Measurements from ENCODE around the gene KRTAP12-3. TPM values are rescaled to one million over a fixed set of nuclear protein-coding genes. Genes with fewer than 3 reads are reported as not detected.
"Not testable (repeated sequence)": the region's sequence is repeated elsewhere in the genome, so short reads cannot be mapped to it uniquely, and the experiment has no call there.

Gene KRTAP12-3
- total RNA-seq, 1 donor from 2014 or later: not detected

DNA sequence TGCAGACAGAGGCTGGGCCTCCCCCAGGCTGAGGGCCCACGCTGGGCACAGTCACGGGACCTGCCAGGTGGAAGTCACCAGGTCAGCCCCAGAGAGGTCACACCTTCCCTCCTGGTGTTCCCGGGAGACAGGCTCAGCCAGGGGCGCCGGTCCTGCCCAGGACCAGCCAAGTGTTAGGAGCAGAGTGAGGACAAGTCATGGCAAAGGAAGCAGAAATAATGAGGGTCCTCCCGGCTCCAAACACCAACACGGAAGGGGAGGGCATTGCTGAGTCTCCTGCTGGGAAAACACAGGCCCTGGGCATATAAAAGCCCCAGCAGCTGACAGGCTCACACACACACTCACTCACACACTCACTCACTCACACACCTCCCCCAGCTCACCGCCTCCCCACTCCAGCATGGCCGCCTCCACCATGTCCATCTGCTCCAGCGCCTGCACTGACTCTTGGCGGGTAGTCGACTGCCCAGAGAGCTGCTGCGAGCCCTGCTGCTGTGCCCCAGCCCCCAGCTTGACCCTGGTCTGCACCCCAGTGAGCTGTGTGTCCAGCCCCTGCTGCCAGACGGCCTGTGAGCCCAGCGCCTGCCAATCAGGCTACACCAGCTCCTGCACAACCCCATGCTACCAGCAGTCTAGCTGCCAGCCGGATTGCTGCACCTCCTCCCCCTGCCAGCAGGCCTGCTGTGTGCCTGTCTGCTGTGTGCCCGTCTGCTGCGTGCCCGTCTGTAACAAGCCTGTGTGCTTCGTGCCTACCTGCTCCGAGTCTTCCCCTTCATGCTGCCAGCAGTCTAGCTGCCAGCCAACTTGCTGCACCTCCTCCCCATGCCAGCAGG is 20.5 kb upstream of the KRTAP12-3 start, which contains the start of gene KRTAP10-10:
KRTAP10-10 (plus strand) TSS at position 339 of the 833 bp plus-strand sequence; CDS start at position 401, 62 bp downstream.
- no peak within 1 kb of the TSS for H3K9ac ChIP-seq
- no peaks in the 10 kb centered on the region for H3K36me3 Mint-ChIP-seq
- no peak within 1 kb of the TSS for H3K4me3 ChIP-seq
- peaks cover 11% of the 10 kb centered on the region for H3K4me1 Mint-ChIP-seq
- no peak for DNase-seq (ENCODE audit: low spot score)
- H4K20me1 ChIP-seq (ENCODE audit: low read depth): no peaks in the 10 kb centered on the region
- peak within 1 kb of the TSS; percentile 51 for H3K27ac Mint-ChIP-seq
- no peak within 1 kb of the TSS for H3K4me3 Mint-ChIP-seq
- TF ChIP-seq EZH2 (IDR thresholded peaks at IDR 0.05) (no peak), CTCF (IDR thresholded peaks at IDR 0.05) (no peak), EZH2phosphoT487 (IDR thresholded peaks at IDR 0.05) (no peak)
- no peaks in the 10 kb centered on the region for H3F3A ChIP-seq (ENCODE audit: low read depth)
- H3K4me1 ChIP-seq: peaks cover 7% of the 10 kb centered on the region
- H2AFZ ChIP-seq (replicated peaks): no peak within 1 kb of the TSS
- no peaks in the 10 kb centered on the region for H3K79me2 ChIP-seq (ENCODE audit: low read depth)
- H3K9me3 ChIP-seq (ENCODE audit: low read depth): peaks cover 5% of the 10 kb centered on the region
- H3K27me3 ChIP-seq: no peaks in the 10 kb centered on the region
- no peak within 1 kb of the TSS for H3K4me2 ChIP-seq
- no peaks in the 10 kb centered on the region for H3K36me3 ChIP-seq
- peaks cover 14% of the 10 kb centered on the region for H3K9me3 Mint-ChIP-seq
- H3K27ac ChIP-seq: no peak within 1 kb of the TSS
- H3K27me3 Mint-ChIP-seq (ENCODE audit: insufficient read depth, low read depth): peaks cover 14% of the 10 kb centered on the region

DNA sequence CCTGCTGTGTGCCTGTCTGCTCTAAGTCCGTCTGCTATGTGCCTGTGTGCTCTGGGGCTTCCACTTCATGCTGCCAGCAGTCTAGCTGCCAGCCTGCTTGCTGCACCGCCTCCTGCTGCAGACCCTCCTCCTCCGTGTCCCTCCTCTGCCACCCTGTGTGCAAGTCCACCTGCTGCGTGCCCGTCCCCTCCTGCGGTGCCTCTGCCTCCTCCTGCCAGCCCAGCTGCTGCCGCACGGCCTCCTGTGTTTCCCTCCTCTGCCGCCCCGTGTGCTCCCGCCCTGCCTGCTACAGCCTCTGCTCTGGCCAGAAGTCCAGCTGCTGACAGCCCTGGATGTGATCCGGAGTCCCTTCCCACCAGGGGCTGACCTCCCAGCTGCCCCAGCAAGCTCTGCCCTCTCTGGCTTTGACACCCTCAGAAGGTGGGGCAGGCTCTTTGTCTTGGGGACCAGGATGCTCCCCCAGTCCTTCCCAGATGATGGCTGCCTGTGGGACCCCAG is 19.8 kb upstream of the KRTAP12-3 start:
- H3K79me2 ChIP-seq (ENCODE audit: low read depth); H3K9me3 ChIP-seq (ENCODE audit: low read depth); H3K9ac ChIP-seq; H3K4me3 ChIP-seq; H3K36me3 ChIP-seq; H4K20me1 ChIP-seq (ENCODE audit: low read depth); DNase-seq (ENCODE audit: low spot score); H3K36me3 Mint-ChIP-seq; H3F3A ChIP-seq (ENCODE audit: low read depth); H3K27me3 ChIP-seq; H2AFZ ChIP-seq (replicated peaks); H3K4me2 ChIP-seq; H3K4me3 Mint-ChIP-seq; H3K4me1 ChIP-seq; H3K27ac ChIP-seq: not testable (repeated sequence)
- H3K9me3 Mint-ChIP-seq: peaks cover 13% of the 10 kb centered on the region
- peaks cover 14% of the 10 kb centered on the region for H3K27me3 Mint-ChIP-seq (ENCODE audit: insufficient read depth, low read depth)
- peaks cover 11% of the 10 kb centered on the region for H3K4me1 Mint-ChIP-seq
- peak overlapping the region; percentile 25 for H3K27ac Mint-ChIP-seq

DNA sequence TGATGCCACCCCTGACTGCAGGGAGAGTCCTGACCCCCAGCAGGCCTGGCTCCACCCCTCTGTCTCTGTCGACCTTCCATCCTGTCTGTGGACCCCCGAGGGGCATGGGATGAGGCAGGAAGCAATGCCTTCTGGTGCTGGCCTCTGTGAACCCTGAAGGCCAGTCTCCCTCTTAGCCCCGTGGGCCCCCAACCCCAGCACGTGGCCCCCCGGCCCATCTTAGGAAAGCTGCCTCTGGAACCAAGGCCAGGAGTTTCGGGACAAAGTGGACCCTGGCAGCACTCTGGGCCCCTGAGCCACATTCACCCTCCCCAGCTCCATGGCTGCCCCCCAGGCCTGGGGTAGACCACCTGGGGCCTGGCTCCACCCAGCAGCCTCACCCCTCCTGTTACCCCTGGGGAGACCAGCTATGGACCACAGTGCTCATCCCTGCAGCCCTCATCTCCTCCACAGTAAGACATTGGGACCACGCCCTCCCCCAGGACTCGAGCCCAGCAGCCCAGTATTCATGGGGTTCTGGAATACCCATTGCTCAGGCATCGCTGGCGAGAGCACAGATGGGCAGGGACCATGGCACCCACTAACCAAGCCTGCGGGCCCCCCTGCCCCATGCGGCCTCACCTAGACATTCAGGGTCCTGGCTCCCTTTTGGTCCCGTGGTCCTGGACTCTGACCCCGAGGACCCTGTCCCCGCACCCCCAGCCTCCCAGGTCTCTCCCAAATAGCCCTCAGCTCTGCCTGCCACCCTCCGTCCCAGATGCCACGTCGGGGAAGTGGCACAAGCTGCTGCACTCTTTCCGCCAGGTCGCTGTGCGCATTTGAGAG is 19.0 kb upstream of the KRTAP12-3 start:
- H3K27ac ChIP-seq; H3K79me2 ChIP-seq (ENCODE audit: low read depth); DNase-seq (ENCODE audit: low spot score); H3K4me2 ChIP-seq; H3K27me3 ChIP-seq; H3K4me3 Mint-ChIP-seq; H3K4me1 ChIP-seq; H3K4me3 ChIP-seq; H3K27ac Mint-ChIP-seq; H4K20me1 ChIP-seq (ENCODE audit: low read depth); H3F3A ChIP-seq (ENCODE audit: low read depth); H2AFZ ChIP-seq (replicated peaks); H3K9ac ChIP-seq; H3K36me3 Mint-ChIP-seq; H3K36me3 ChIP-seq; H3K9me3 ChIP-seq (ENCODE audit: low read depth): not testable (repeated sequence)
- peaks cover 13% of the 10 kb centered on the region for H3K4me1 Mint-ChIP-seq
- peaks cover 13% of the 10 kb centered on the region for H3K9me3 Mint-ChIP-seq
- H3K27me3 Mint-ChIP-seq (ENCODE audit: insufficient read depth, low read depth): peaks cover 14% of the 10 kb centered on the region

DNA sequence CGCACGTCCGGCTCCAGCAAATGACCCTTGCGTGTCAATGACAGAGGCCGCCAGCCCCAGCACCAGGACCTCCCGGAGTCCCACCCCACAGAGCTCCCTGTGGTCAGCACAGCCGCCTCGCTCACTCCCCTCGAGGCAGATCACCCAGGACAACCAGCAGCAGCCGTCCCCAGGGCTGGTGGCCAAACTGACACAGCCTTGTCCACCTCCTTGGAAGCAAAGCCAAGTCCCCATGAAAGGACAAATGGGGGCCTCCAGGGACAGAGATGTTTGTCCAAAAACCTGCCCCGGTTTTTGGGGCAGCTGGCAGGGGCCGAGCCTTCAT is 18.4 kb upstream of the KRTAP12-3 start:
- Histone ChIP-seq H3K4me2 (no peak overlapping the region), H3K4me3 (no peak overlapping the region), H3K27me3 (no peaks in the 10 kb centered on the region), H3K36me3 (no peaks in the 10 kb centered on the region), H3K9ac (no peak overlapping the region), H3K27ac (no peak overlapping the region), H3K4me1 (peaks cover 11% of the 10 kb centered on the region), H3K79me2 (ENCODE audit: low read depth) (no peaks in the 10 kb centered on the region), H3K9me3 (ENCODE audit: low read depth) (peaks cover under 1% of the 10 kb centered on the region), H2AFZ (replicated peaks) (no peak overlapping the region), H4K20me1 (ENCODE audit: low read depth) (no peaks in the 10 kb centered on the region), H3F3A (ENCODE audit: low read depth) (peaks cover 8% of the 10 kb centered on the region)
- no peak for TF ChIP-seq EZH2 (IDR thresholded peaks at IDR 0.05)
- no peak for TF ChIP-seq EZH2phosphoT487 (IDR thresholded peaks at IDR 0.05)
- no peak for TF ChIP-seq CTCF (IDR thresholded peaks at IDR 0.05)
- peaks cover 16% of the 10 kb centered on the region for H3K4me1 Mint-ChIP-seq
- no peak overlapping the region for H3K4me3 Mint-ChIP-seq
- DNase-seq (ENCODE audit: low spot score): no peak
- H3K9me3 Mint-ChIP-seq: peaks cover 19% of the 10 kb centered on the region
- H3K27ac Mint-ChIP-seq: no peak overlapping the region
- peaks cover 14% of the 10 kb centered on the region for H3K27me3 Mint-ChIP-seq (ENCODE audit: insufficient read depth, low read depth)
- H3K36me3 Mint-ChIP-seq: no peaks in the 10 kb centered on the region
